Effector CD8-positive, alpha-beta T cell (primary cell): ENCODE data around the gene PYM1.
A peak's percentile ranks its signal among the peaks of the same experiment; 100 is the strongest.

Experiments used
- DNase-seq: peaks from one replicate; lab custom pipeline; 2025; lab: John Stamatoyannopoulos, UW
- total RNA-seq, 4 experiments: gene quantifications; one replicate each; lab custom pipeline; 2026; lab: John Stamatoyannopoulos, UW

Gene PYM1
- 20.0 to 25.0 (median 24.8) reads per million in 4 experiments for total RNA-seq

GRCh38 chr12:55927588-55928502 lies at the start of gene PYM1:
Gene PYM1 (minus strand): TSS chr12:55927894. CDS start chr12:55927761, 133 bp downstream.
- DNase-seq = peak; percentile 23

DNA sequence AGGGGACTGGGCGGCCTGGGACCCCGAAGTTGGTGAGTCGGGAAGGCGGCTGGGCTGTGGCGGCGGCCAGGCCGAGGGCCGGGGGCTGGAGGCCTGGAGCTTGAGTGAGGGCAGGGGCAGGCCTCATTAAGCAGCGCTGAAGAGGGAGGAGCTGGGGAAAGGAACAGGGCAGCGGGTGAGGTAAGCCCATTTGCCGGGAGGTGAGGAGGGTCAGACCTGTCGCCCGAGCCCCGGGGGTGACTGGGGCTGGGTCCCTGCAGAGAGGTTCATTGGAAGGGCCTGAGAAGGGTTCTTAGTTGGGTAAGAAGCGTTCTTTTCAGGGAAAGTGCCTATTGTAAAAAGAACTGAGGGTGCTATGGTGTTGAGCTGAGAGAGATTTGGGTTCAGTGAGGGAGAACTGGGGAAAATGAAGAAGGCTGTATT lies 46.6 kb upstream of the PYM1 start:
- DNase-seq = peak; percentile 38

DNA sequence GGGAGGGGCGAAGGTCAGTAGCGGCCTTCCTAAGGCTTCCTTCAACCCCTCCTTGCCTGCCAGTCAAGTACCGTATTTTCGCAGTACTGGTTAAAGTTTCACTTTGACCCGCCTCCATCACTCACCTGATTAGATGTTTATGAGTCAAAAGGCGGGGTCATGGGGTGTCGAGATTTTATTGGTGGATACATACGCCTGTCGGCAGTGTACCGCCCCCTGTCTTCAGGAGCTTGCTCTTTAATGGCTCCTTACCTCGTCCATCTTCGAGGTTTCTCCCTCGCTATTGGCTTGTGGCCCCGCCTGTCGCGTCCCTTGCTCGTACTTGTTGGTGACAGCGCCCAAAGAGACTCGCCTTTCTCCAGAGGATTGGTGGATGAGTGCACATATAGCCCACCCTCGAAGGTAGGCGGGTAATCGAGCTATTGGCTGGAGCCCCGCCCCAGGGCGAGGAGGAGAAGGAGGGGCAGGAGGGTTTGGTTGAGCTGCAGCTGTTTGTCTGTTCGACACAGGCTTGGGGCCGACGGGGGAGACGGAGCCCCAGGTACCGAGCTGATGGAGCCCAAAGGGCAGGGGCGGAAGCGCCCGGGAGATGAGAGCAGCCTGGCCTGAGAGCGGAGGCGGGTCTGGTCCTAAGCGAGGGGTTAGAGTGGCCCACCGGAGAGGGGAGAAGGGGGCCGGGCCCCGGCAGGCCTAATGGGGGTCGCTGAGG lies 46.1 kb upstream of the PYM1 start, which contains the start of gene RAB5B:
TSS of gene RAB5B (plus strand) at position 480 of the 709 bp plus-strand sequence. CDS start 12,883 bp downstream, outside the sequence.
- peak; percentile 97 for DNase-seq

GRCh38 chr12:55972911-55973598 lies 45.4 kb upstream of the PYM1 start:
- no peak for DNase-seq

DNA sequence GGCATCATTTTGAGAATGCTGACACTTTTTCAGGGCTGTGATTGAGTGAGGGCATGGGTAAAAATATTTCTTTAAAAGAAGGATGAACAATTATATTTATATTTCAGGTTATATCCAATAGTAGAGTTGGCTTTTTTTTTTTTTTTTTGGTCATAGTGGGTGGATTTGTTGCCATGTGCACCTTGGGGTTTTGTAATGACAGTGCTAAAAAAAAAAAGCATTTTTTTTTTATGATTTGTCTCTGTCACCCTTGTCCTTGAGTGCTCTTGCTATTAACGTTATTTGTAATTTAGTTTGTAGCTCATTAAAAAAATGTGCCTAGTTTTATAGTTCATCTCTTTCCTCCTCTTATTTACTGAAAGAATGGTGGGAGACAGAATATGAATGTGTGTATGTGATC lies 44.8 kb upstream of the PYM1 start:
- no peak for DNase-seq

DNA sequence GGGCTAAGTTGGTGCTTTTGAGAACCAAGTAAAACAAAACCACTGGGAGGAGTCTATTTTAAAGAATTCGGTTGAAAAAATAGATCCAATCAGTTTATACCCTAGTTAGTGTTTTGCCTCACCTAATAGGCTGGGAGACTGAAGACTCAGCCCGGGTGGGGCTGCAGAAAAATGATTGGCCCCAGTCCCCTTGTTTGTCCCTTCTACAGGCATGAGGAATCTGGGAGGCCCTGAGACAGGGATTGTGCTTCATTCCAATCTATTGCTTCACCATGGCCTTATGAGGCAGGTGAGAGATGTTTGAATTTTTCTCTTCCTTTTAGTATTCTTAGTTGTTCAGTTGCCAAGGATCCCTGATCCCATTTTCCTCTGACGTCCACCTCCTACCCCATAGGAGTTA lies 44.3 kb upstream of the PYM1 start:
- no peak for DNase-seq

GRCh38 chr12:55970775-55971174 lies 43.1 kb upstream of the PYM1 start:
- no peak for DNase-seq

GRCh38 chr12:55969356-55969755 lies 41.7 kb upstream of the PYM1 start:
- no peak for DNase-seq

DNA sequence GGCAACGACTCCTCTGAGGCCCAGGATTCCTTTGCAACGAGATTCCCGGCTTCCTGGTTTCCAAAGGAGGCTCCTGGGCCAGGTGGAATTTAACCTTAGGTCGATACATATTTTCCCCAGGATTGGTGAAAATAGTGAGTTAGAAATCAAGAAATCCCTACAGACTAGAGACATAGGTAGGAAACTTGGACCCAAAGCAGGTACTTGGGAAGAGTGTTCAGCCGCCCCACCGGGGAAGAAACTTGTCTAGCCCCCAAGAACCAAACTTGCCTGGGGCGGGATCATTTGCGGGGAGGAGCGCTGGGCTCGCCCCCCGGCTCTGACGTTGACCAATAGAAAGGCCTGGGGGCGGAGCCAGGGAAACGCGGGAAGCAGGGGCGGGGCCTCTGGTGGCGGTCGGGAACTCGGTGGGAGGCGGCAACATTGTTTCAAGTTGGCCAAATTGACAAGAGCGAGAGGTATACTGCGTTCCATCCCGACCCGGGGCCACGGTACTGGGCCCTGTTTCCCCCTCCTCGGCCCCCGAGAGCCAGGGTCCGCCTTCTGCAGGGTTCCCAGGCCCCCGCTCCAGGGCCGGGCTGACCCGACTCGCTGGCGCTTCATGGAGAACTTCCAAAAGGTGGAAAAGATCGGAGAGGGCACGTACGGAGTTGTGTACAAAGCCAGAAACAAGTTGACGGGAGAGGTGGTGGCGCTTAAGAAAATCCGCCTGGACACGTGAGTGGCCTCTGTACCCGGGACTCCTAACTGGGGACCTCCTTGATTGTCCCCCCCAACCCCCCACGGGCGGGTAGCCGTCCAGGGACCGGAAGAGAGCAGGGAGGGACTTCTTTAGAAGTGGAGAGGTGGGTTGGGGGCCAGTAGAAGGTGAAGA lies 39.0 kb upstream of the PYM1 start, which contains the start of gene CDK2:
TSS of gene CDK2 (plus strand) at position 423 of the 874 bp plus-strand sequence. CDS start at position 602, 179 bp downstream.
- DNase-seq = peak; percentile 89

DNA sequence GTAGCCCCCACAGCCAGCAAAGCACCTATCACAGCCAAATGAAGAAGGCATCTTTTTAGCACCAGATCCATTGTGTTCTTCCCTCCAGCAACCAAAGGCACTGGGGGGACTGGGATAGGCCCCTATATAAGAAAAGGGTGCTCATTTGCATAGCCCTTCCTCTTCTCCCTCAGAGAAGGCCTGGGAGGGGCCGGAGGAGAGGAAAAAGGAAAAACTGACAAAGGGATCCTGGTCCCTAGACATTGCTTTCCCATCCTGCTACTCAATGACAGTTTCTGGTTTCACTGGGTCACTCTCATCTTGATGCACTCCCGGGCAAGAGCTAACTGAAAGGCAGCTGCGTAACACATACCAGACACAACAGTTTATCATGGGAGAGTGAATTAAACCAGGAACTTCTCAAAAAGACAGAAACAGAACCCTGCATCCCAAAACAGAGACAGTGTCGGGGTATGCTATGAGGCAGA lies 38.3 kb upstream of the PYM1 start, which contains the start of gene PMEL:
TSS of gene PMEL (minus strand) at position 102 of the 467 bp plus-strand sequence. CDS start at position 71, 31 bp downstream.
- DNase-seq = no peak

DNA sequence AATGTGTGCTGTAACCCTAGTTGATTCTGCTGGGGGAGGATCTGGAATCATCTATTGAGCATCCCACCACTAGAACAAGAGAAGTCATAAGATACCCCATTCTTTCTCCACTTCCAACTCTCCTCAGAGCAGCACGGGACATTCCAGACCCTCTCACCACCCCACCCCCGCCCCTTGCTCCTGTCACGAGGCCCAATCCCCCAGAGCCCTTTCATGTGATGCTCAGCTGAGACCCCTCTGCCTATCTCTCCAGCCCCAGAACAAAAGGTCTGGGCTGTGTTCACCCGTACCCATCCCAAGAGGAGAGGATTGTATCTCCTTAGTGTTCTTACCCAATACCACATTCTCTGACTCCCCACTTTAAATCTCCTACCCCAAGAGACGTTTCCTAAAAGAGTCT lies 37.5 kb upstream of the PYM1 start:
- no peak for DNase-seq

DNA sequence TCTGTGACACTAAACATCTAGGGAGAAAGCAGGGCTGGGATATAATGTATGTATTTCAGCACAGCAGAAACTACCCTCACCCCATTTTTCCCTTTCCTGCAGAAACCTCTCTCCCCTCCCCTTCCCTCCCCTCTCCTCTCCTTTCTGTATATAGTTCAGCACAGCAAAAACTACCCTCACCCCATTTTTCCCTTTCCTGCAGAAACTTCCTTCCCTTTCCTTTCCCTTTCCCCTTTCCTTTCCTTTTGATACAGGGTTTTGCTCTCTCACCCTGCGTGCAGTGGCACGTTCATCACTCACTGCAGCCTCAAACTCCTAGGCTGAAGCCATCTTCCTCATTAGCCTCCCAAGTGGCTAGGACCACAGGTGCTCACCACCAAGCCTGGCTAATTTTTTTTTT lies 36.1 kb upstream of the PYM1 start:
- DNase-seq = no peak

DNA sequence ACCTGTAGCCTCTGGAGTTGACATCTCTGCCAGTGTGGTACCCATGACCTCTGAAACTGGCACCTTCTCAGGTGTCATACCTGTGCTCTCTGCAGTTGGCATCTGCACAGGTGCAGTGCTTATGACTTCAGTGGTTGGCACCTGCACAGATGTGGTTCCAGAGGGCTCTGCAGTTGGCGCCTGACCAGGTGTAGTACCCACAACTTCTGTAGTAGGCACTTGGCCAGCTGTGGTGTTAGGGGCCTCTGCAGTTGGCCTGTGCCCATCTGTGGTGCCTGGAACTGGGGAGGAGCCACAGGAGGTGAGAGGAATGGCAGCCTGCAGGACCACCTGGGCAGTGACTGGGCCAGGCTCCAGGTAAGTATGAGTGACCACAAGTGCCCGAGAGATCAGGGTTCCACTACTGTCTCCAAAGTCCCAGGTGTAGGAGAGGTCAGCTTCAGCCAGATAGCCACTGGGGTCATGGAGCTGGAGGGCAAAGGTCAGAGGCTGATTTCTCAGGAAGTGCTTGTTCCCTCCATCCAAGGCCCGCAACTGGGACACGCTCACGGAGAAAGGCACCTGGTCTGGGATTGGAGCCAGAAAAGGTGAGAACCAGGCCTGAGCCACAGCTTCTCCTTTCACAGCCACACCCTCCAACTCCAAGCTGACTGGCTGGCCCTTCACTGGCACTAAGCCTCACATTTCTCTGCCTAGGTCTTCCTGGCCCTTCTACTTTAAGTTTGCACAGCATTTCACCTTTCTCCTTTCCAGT lies 29.6 kb upstream of the PYM1 start:
- DNase-seq = no peak

DNA sequence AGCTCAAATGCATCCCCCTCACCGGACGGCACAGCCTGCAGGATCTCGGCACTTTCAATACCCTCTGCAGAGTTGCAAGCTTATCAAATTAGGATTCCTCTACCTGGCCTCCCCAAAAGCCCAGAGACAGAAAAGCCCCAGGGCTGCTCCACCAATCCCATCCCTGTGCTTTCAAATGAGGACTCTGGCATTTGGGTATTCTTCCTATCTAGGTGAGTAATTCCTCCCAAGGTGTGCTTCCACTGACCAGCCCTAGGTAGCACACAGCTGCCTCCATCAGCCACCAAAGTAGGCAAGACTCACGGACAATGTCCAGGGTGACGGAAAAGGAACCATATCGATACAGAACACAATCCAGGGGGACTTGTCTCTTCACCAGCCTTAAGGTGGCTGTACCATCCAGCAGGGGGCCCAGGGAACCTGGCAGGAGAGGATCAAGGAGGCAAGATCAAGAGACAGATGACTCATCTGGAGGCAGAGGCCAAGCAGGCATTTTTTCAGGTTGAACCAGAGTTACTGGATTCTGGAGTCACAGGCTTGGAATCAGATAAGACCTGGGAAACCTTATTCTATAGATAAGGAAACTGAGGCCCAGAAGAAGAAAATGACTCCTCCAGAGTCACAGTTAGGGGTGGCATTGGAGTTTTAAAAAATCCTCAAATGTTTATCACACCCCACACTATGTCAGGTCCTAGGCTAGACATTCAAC lies 28.3 kb upstream of the PYM1 start:
- peak; percentile 19 for DNase-seq

- no peak for DNase-seq
Observed at GRCh38 chr12:55955344-55955743, 27.6 kb upstream of the PYM1 start.

DNA sequence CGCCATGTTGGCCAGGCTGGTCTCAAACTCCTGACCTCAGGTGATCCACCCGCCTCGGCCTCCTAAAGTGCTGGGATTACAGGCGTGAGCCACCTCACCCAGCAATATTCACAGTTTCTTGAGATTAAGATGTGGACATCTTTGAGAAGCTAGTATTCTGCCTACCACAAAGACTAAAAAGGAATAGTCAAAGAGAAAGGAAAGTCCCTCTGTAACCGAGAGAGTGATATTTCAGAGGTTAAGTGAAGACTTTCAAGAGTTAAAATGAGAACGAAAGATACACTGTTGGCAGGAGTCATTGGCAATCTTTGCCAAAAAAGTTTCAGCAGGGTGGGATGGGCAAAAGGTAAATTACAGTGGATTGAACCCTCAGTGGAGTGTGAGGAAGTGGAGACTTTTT lies 18.9 kb upstream of the PYM1 start:
- DNase-seq = no peak

GRCh38 chr12:55942577-55943136 lies 15.0 kb upstream of the PYM1 start:
- DNase-seq = no peak

- DNase-seq = no peak
Observed at GRCh38 chr12:55942055-55942454, 14.4 kb upstream of the PYM1 start.
